Heart left ventricle (tissue), 16 donors: ENCODE data around the gene VDAC1. TPM values are rescaled to one million over a fixed set of nuclear protein-coding genes. Genes with fewer than 3 reads are reported as not detected.

Experiments used
- ATAC-seq, 4 donors: fragments of 200-7000 bp; cut with Tn5 transposase; one replicate each; pipeline ENCODE4 v1.9.1; 2020 to 2022; ENCODE audit warnings: moderate library complexity in 4 of 4, mild to moderate bottlenecking in 3 of 4, moderate number of reproducible peaks in 1 of 4
- DNase-seq, 5 donors: peaks; one replicate each; pipeline ENCODE4 v3.0.0-alpha.2; 2020
- H3K27ac ChIP-seq, 12 donors: fragments of 200-600 bp; sonication (generic) in 4 of 12; one replicate each; pipeline versions ENCODE4 v1.5.0 to v1.8.0; 2016 to 2022; ENCODE audit warnings: mild to moderate bottlenecking in 2 of 12
- H3K27me3 ChIP-seq, 9 donors: fragments of 200-600 bp; sonication (generic) in 2 of 9; one replicate each; pipeline versions ENCODE4 v1.5.1 to v1.8.0; 2016 to 2022; ENCODE audit warnings: mild to moderate bottlenecking in 3 of 9
- H3K36me3 ChIP-seq, 9 donors: fragments of 200-600 bp; sonication (generic) in 2 of 9; one replicate each; pipeline versions ENCODE4 v1.5.0 to v1.8.0; 2018 to 2022; ENCODE audit warnings: mild to moderate bottlenecking in 2 of 9
- H3K4me1 ChIP-seq, 12 donors: fragments of 200-600 bp; sonication (generic) in 4 of 12; one replicate each; pipeline versions ENCODE4 v1.5.0 to v1.8.0; 2016 to 2022; ENCODE audit warnings: mild to moderate bottlenecking in 3 of 12
- H3K4me3 ChIP-seq, 12 donors: fragments of 200-600 bp; sonication (generic) in 4 of 12; one replicate each; pipeline versions ENCODE4 v1.5.0 to v1.8.0; 2017 to 2022; ENCODE audit warnings: mild to moderate bottlenecking in 9 of 12, moderate library complexity in 4 of 12
- H3K9me3 ChIP-seq, 12 donors: fragments of 200-600 bp; sonication (generic) in 4 of 12; one replicate each; pipeline versions ENCODE4 v1.5.0 to v1.8.0; 2016 to 2022; ENCODE audit warnings: mild to moderate bottlenecking in 1 of 12
- POLR2A ChIP-seq, 2 donors: fragments of 450-650 bp; IDR thresholded peaks; one replicate each; pipeline ENCODE4 v1.6.1; 2017; ENCODE audit warnings: antibody characterized with exemption in 2 of 2, mild to moderate bottlenecking in 2 of 2, moderate library complexity in 2 of 2
- WGBS, 4 donors: extraction: QIAGEN DNeasy Blood & Tissue Kit in 2 of 4; methylation state at CpG; one replicate each; pipeline versions ENCODE4 v1.1.5 to v1.1.7; 2013 to 2018; 5-methylcytosine and 5-hydroxymethylcytosine counted together
- intact Hi-C, 10 donors: fragments of 100-400 bp; cut with DNase I; formaldehyde crosslinking; loops; one replicate each; pipeline versions ENCODE4 v1.11.1 to v1.14.2; 2022
- polyA plus RNA-seq, 2 donors: library from polyadenylated mRNA; stranded (reverse); fragments of 200-250 nt; gene quantifications; one replicate each; pipeline ENCODE4 v1.2.3, GENCODE V29; 2013
- total RNA-seq, 9 donors: library from RNA; depleted of rRNA in 2 of 9; stranded (reverse); fragments of >200 nt in 2 of 9; fragmentation: NEBNext Ultra II Directional in 3 of 9; extraction: Animal tissue kit (Norgen Biotek cat#: 25700) in 3 of 9; gene quantifications; one replicate each; pipeline versions ENCODE4 v1.1.0 to v1.2.4, GENCODE V29; 2016 to 2023
- TF ChIP-seq, protein P1 (sequence below), 12 donors: fragments of 200-600 bp; sonication (generic) in 4 of 12; IDR thresholded peaks; one replicate each; pipeline versions ENCODE4 v1.5.0 to v1.8.0; 2018 to 2022; ENCODE audit warnings: antibody characterized with exemption in 12 of 12, mild to moderate bottlenecking in 5 of 12
- donor health status: ischemic (EF 13 %, LVEDD 7.1; RV severe dilation, severe dysfunction).
- donor health status: healthy with polysubstance abuse.
- donor health status: DM: no; HTN: yes; CAD: no.
- donor health status: DM: no; HTN: no; CAD: no.
- donor health status: ischemic (EF 25% LVEDD 6.9; RV normal size, moderate dysfunction).
- donor health status: ischemic (EF 25% LVEDD 5.7; RV mildly dilated, moderate dysfunction).
- donor health status: healthy.
- donor health status: DM: yes; HTN: yes; CAD: no.
- donor health status: ischemic (EF 35%, LVEDD 5.7; RV mildly dilated, moderate dysfunction).
- donor health status: nonischemic (EF 11% LVEDD 7.7; RV severe dilation, severe dysfunction).
- donor health status: DM: yes; HTN: yes; CAD: no.
- donor health status: PGD.
- donor health status: ischemic (EF 29% LVEDD 5.4; RV normal size, mild dysfunction).
- donor health status: nonischemic (EF 23%, LVEDD 6.1; RV moderate dilation, normal function).

Gene VDAC1
- total and polyA plus RNA-seq, 11 donors = 379 to 596 (median 442) TPM

DNA sequence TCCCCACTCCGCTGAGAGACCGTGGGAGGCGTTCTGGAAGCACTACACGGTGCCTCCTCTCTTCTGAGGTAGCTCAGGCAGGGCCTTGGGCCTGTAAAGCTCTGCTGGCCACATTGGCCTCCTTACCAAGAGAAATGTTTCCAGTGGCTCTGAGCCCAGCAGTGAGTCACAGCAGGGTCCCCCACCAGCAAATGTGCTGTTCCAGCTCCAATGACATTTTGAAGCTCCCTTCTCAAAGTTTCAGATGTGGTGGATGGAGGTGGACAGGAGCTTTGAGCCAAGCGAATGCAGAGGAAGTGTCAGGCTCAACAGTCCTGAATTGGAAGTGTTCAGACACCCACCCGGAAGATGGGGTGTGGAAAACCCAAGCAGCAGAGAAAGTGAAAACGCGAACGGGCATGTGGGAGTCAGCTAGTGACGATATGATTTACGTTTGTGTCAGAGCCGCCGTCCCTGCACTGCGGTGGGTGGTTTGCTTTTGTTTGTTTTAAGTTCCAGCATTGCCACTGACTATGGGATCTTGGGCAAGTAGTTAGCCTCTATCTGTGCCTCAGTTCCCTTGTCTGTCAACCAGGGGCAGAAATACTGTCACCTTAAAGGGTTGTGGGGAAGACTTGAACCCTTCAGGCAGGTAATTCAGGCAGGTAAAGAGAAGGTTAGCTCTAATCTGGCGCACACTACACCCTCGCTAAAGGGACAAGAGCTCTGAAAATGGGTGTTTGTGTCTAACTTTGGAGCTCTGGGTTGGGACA, 74.5 kb downstream of the VDAC1 start:
- TF ChIP-seq, protein P1, sequence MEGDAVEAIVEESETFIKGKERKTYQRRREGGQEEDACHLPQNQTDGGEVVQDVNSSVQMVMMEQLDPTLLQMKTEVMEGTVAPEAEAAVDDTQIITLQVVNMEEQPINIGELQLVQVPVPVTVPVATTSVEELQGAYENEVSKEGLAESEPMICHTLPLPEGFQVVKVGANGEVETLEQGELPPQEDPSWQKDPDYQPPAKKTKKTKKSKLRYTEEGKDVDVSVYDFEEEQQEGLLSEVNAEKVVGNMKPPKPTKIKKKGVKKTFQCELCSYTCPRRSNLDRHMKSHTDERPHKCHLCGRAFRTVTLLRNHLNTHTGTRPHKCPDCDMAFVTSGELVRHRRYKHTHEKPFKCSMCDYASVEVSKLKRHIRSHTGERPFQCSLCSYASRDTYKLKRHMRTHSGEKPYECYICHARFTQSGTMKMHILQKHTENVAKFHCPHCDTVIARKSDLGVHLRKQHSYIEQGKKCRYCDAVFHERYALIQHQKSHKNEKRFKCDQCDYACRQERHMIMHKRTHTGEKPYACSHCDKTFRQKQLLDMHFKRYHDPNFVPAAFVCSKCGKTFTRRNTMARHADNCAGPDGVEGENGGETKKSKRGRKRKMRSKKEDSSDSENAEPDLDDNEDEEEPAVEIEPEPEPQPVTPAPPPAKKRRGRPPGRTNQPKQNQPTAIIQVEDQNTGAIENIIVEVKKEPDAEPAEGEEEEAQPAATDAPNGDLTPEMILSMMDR (IDR thresholded peaks at IDR 0.05) = no peak
- TF ChIP-seq POLR2A (IDR thresholded peaks at IDR 0.05) = no peak
- Histone ChIP-seq H3K27ac (peak overlapping the region in 1 of 12 donors; percentile 58), H3K4me3 (peak overlapping the region in 1 of 12 donors; percentile 10), H3K9me3 (no peaks in the 10 kb centered on the region), H3K36me3 (no peaks in the 10 kb centered on the region), H3K4me1 (peaks cover 0 to 34% (median 0%) of the 10 kb centered on the region in 12 donors), H3K27me3 (peaks cover 0 to 5% (median 0%) of the 10 kb centered on the region in 9 donors)
- intact Hi-C loops = loop anchor here in 2 of 10 donors (10.0 kb wide), 2 partner anchors 175 to 505 kb away; no protein-coding TSS in a partner anchor
- WGBS, 4 donors = 75 to 85% (median 79%) methylated on average over 16 of the region's 16 CpGs
- ATAC-seq (peak in 2 of 4 donors; percentile 48 to 57), DNase-seq (peak in 1 of 5 donors; percentile 17)

DNA sequence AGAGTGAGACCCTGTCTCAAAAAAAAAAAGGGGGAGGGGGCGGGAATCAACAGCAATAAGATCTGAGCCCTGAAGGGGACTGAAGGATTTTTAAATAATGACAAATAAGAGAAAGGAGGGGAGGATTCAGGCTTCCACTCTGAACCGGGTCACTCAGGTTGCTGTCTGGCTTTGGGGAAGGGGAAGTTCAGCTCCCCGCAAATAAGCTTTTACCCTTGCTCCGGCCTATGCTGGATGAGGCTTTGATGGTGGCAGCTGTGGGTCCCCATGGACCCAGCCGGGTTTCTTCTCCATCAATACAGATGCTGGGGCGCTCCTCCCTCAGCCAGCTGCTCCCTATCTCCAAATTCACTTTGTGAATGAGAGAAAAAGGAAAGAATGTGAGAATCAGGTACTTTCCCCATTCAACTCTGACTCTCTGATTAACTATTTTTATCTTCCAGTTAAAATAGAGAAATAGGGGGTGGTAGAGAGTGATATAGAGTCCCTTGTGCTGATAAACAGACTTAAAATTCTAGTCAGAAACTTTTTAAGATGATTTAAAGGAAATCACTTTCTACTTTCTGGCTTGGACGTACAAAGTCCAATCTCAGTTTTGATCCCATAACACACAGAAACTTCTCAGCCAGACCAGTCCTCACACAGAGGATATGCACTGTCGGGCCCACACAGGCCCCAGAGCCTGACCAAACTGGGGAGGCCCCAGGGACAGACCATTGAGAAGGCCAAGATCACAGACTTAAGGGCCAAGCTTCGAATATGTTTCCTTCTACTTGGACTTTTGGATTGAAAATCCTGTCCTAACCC, 76.0 kb downstream of the VDAC1 start:
- no peak overlapping the region for H3K27ac ChIP-seq
- peaks cover 0 to 34% (median 0%) of the 10 kb centered on the region in 12 donors for H3K4me1 ChIP-seq
- DNase-seq (no peak), ATAC-seq (no peak)
- WGBS, 4 donors = 81 to 83% (median 81%) methylated on average over 9 of the region's 9 CpGs
- no peaks in the 10 kb centered on the region for H3K9me3 ChIP-seq
- no peak for TF ChIP-seq POLR2A (IDR thresholded peaks at IDR 0.05)
- TF ChIP-seq, protein P1 (IDR thresholded peaks at IDR 0.05) = no peak
- no peaks in the 10 kb centered on the region for H3K36me3 ChIP-seq
- intact Hi-C loops = no loop called here
- H3K27me3 ChIP-seq = peaks cover 0 to 5% (median 0%) of the 10 kb centered on the region in 9 donors
- no peak overlapping the region for H3K4me3 ChIP-seq

DNA sequence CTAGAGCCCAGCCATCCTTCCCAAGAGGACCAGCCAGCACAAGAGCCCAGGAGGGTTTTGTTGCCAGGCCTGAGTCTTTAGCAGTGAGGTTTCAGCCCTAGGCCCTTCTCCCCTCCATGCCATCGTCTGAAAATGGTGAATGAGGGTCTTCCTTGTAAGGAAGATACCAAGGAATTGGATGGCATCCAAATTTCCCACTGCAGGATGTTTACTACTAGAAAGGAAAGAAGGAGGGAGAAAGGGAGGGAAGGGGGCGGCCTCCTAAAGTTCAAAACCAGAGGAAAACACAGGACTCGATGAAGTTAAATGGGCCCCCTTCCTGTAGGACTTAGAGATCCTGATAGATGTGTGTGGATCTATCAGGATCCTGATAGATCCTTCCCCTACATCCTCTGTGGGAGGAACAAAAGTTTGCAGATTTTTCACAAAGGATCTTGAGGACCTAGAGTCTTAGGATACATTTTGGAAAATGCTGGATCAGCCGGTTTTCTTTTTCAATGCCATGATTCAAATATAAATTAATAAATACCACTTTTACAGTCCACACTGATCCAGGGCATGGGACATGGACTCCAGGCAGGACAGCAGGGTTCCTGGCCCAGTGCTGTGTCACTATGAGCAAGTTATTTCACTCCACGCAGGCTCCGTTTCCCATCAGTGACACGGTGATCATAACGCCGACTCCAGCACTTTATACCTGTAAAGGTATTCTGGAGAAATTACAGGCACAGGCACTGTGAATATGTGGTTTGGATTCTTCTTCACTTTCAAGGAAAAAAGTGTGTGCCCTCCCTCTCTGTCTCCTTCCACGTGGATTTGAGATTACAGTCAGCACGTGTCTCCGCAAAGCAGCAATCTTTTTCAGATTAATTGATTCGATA, 77.2 kb downstream of the VDAC1 start:
- no peak for TF ChIP-seq POLR2A (IDR thresholded peaks at IDR 0.05)
- TF ChIP-seq, protein P1 (IDR thresholded peaks at IDR 0.05) = no peak
- DNase-seq (no peak), ATAC-seq (no peak)
- Histone ChIP-seq H3K27ac (no peak overlapping the region), H3K27me3 (peaks cover 0 to 5% (median 0%) of the 10 kb centered on the region in 9 donors), H3K36me3 (no peaks in the 10 kb centered on the region), H3K4me3 (no peak overlapping the region), H3K4me1 (peaks cover 0 to 25% (median 0%) of the 10 kb centered on the region in 12 donors), H3K9me3 (no peaks in the 10 kb centered on the region)
- intact Hi-C loops = no loop called here
- 74 to 85% (median 81%) methylated on average over 13 of the region's 13 CpGs for WGBS, 4 donors
